ENCODE measurements around the gene CDH4. TPM values are rescaled to one million over a fixed set of nuclear protein-coding genes. Genes with fewer than 3 reads are reported as not detected.

Gene CDH4
- total and polyA plus RNA-seq, 2 of the 13 experiments (the other 11 are each of a cell fraction or from before 2014, with no cell fraction given), result not detected

DNA sequence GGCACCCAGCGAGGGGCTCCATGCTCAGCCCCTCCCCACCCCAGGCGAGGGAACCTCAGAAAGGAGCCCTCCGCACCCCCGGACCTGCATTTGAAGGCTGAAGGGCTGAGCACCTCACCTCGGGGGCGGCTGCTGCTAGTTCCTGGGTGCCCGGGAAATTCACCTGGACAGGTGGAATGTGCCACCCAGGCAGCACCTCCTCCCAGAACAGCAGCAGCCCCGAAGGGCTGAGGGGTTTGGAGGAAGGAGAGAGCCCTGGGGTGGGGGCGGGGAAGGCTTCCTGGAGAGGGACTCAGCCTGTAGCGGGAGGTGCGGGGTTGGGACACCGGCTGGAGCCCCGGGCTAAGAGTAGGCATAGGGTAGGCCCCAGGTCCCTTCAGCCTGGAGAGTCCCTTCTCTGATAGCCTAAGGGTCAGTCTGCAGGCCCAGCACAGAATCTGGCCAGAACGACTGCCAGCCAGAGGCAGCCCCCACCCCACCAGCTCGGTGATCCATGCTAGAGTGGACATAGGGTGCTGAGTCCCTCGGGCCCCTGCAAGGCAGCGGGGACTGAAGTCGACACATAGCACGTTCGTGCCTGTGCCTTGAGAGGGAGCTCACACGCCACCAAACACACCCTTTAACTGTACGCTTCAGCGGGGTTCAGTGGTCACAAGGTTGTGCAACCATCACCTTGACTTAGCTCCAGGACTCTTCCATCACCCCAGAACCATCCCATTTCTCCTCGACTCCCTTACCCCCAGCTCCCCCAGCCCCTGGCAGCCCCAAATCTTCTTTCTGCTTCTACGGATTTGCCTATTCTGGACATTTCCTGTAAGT lies 632.7 kb downstream of the CDH4 start:
- TF ChIP-seq, protein P1, sequence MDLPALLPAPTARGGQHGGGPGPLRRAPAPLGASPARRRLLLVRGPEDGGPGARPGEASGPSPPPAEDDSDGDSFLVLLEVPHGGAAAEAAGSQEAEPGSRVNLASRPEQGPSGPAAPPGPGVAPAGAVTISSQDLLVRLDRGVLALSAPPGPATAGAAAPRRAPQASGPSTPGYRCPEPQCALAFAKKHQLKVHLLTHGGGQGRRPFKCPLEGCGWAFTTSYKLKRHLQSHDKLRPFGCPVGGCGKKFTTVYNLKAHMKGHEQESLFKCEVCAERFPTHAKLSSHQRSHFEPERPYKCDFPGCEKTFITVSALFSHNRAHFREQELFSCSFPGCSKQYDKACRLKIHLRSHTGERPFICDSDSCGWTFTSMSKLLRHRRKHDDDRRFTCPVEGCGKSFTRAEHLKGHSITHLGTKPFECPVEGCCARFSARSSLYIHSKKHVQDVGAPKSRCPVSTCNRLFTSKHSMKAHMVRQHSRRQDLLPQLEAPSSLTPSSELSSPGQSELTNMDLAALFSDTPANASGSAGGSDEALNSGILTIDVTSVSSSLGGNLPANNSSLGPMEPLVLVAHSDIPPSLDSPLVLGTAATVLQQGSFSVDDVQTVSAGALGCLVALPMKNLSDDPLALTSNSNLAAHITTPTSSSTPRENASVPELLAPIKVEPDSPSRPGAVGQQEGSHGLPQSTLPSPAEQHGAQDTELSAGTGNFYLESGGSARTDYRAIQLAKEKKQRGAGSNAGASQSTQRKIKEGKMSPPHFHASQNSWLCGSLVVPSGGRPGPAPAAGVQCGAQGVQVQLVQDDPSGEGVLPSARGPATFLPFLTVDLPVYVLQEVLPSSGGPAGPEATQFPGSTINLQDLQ (CRISPR knock-in tag; IDR thresholded peaks at IDR 0.05), result no peak
- TF ChIP-seq ZNF768 (CRISPR knock-in tag; IDR thresholded peaks at IDR 0.05) (no peak), HNRNPLL (IDR thresholded peaks at IDR 0.05; ENCODE audit: low read depth, low read length, poor library complexity, severe bottlenecking) (peak; percentile 19), POGZ (CRISPR knock-in tag; IDR thresholded peaks at IDR 0.05) (no peak), STAG1 (CRISPR knock-in tag; IDR thresholded peaks at IDR 0.05) (peak; percentile 53), CEBPG (CRISPR knock-in tag; IDR thresholded peaks at IDR 0.05) (peak; percentile 64), ZNF737 (CRISPR knock-in tag; IDR thresholded peaks at IDR 0.05; ENCODE audit: borderline replicate concordance) (no peak), ZNF761 (CRISPR knock-in tag; conservative IDR thresholded peaks at IDR 0.05) (no peak), RXRA (CRISPR knock-in tag; IDR thresholded peaks at IDR 0.05) (no peak), NONO (IDR thresholded peaks at IDR 0.05) (no peak), NONO (CRISPR knock-in tag; conservative IDR thresholded peaks at IDR 0.05) (0 out of 2 replicates have a peak, but pooled peaks have one; percentile 27), CEBPB (IDR thresholded peaks at IDR 0.05; ENCODE audit: borderline replicate concordance, low read depth, low read length) (peak; percentile 66), XBP1 (CRISPR knock-in tag; IDR thresholded peaks at IDR 0.05) (no peak), RBAK (CRISPR knock-in tag; IDR thresholded peaks at IDR 0.05) (no peak), WIZ (CRISPR knock-in tag; IDR thresholded peaks at IDR 0.05) (0 out of 2 replicates have a peak, but pooled peaks have one; percentile 29), PCBP1 (IDR thresholded peaks at IDR 0.05; ENCODE audit: borderline replicate concordance, low read depth, low read length) (0 out of 2 replicates have a peak, but pooled peaks have one; percentile 10), ZNF572 (CRISPR knock-in tag; IDR thresholded peaks at IDR 0.05) (0 out of 2 replicates have a peak, but pooled peaks have one; percentile 37), TSC22D2 (CRISPR knock-in tag; IDR thresholded peaks at IDR 0.05; ENCODE audit: borderline replicate concordance) (no peak)
- TF ChIP-seq, protein P2, sequence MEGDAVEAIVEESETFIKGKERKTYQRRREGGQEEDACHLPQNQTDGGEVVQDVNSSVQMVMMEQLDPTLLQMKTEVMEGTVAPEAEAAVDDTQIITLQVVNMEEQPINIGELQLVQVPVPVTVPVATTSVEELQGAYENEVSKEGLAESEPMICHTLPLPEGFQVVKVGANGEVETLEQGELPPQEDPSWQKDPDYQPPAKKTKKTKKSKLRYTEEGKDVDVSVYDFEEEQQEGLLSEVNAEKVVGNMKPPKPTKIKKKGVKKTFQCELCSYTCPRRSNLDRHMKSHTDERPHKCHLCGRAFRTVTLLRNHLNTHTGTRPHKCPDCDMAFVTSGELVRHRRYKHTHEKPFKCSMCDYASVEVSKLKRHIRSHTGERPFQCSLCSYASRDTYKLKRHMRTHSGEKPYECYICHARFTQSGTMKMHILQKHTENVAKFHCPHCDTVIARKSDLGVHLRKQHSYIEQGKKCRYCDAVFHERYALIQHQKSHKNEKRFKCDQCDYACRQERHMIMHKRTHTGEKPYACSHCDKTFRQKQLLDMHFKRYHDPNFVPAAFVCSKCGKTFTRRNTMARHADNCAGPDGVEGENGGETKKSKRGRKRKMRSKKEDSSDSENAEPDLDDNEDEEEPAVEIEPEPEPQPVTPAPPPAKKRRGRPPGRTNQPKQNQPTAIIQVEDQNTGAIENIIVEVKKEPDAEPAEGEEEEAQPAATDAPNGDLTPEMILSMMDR (CRISPR knock-in tag; IDR thresholded peaks at IDR 0.05), result peak; percentile 65
- intact Hi-C loops (cut with micrococcal nuclease; ENCODE audit: unreplicated experiment), result loop anchor here (5.0 kb wide), 1 partner anchor 162 kb away; no protein-coding TSS in a partner anchor
- H3K9me3 ChIP-seq (ENCODE audit: low read length), result no peaks in the 10 kb centered on the region
- peaks cover 2% of the 10 kb centered on the region; the same call in 1 of the 2 replicates for H4K20me1 ChIP-seq (ENCODE audit: insufficient read depth, low read length)
- peak; percentile 64 for ATAC-seq
- no peak overlapping the region for H3K4me2 ChIP-seq (ENCODE audit: low read depth, low read length)
- H3K9ac ChIP-seq (ENCODE audit: insufficient read depth, low read depth, low read length), result no peak overlapping the region
- WGBS (ENCODE audit: low lambda C conversion rate), result 4% methylated on average over 20 of the region's 25 CpGs
- POLR2A ChIA-PET, result no interaction called here
- H3K27me3 ChIP-seq (ENCODE audit: control insufficient read depth in 1 of 2, insufficient read depth in 2 of 2, low read length in 2 of 2), result peaks cover 28 to 72% of the 10 kb centered on the region in 2 experiments
- H3K36me3 ChIP-seq (replicated peaks in 1 of 2; ENCODE audit: control insufficient read depth in 1 of 2, insufficient read depth in 2 of 2, low read length in 2 of 2), result no peaks in the 10 kb centered on the region
- H3K27ac ChIP-seq (ENCODE audit: extremely low read length, insufficient read depth, low read length), result no peak overlapping the region
- no peaks in the 10 kb centered on the region for H3K4me1 ChIP-seq (ENCODE audit: insufficient read depth, low read length)
- CTCF ChIA-PET (ENCODE audit: low intra/inter-chr PET ratio, low total read pairs), result no interaction called here
- in situ Hi-C loops (cut with HindIII; ENCODE audit: extremely low pct_ligation_motif_present, low pct_unique_long_range_greater_than_20kb), result loop anchor here (10.0 to 25.0 kb wide), 2 partner anchors 1670 to 1822 kb away; no protein-coding TSS in a partner anchor
- H2AFZ ChIP-seq (ENCODE audit: low read length), result no peak overlapping the region
- BruUV-seq (replicated peaks), result no TSS peak
- peak; percentile 52 for FAIRE-seq
- peak; percentile 36 for DNase-seq (ENCODE audit: low spot score)
- H3K79me2 ChIP-seq (ENCODE audit: insufficient read depth, low read length), result no peaks in the 10 kb centered on the region
- no peak overlapping the region for H3K4me3 ChIP-seq (replicated peaks in 1 of 3; ENCODE audit: insufficient read depth in 1 of 3, low read depth in 2 of 3, low read length in 3 of 3)

All from HepG2 (cell line).